SH-SY5Y (cell line): ENCODE measurements around the gene MEIS1.

ENCODE experiments used
- GATA2 ChIP-seq: IDR thresholded peaks from 2 replicates; pipeline ENCODE4 v1.6.1; 2011; ENCODE audit warnings: mild to moderate bottlenecking, low read depth, low read length
- GATA3 ChIP-seq: IDR thresholded peaks from 2 replicates; pipeline ENCODE4 v1.6.1; 2011; ENCODE audit warnings: low read depth, mild to moderate bottlenecking, low read length, moderate library complexity

GRCh38 chr2:66457545-66457944 is 22.6 kb downstream of the MEIS1 start:
- TF ChIP-seq GATA2: no peak
- TF ChIP-seq GATA3: no peak
